Measurements from ENCODE around the gene RDH14.

The RDH14 gene

DNA sequence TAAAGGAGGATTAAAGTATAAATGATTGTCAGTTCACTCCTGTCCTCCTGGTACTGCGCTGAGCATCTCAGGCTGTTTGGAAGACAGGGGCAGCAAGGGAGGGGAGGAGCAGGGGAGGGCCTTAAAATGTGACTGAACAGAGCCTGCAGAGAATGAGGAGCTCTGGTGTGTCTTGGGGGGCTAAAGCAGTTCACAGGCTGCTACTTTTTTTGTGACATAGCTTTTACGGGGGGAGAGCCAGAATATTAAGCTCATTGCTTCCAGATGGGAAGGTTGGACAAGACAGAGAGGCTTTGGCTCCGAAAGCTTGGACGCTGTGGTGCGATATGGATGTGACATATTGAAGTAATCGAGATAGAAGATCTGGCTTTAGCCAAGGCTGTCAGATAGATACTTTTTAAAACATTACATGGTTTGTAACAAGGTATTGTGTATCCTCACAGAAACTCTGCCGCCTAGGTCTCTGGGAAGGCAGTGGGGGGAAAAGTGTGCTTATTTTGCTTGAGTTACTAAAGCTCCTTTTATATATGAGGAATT lies 40.5 kb downstream of the RDH14 start:
- DNase-seq = no peak

GRCh38 chr2:18518116-18519111 lies 42.0 kb downstream of the RDH14 start:
- no peak for DNase-seq

DNA sequence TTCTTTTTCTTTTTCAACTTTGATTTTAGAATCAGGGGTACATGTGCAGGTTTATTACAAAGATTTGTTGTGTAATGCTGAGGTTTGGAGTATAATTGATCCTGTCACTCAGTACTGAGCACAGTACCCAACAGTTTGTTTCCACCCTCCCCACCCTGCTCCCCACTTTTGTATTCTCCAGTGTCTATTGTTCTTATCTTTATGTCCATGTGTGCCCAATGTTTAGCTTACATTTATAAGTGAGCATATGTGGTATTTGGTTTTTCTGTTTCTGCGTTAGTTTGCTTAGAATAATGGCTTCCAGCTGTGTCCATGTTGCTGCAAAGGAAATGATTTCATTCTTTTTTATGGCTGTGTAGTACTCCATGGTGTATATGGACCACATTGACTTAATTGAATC lies 43.1 kb downstream of the RDH14 start:
- no peak for DNase-seq

DNA sequence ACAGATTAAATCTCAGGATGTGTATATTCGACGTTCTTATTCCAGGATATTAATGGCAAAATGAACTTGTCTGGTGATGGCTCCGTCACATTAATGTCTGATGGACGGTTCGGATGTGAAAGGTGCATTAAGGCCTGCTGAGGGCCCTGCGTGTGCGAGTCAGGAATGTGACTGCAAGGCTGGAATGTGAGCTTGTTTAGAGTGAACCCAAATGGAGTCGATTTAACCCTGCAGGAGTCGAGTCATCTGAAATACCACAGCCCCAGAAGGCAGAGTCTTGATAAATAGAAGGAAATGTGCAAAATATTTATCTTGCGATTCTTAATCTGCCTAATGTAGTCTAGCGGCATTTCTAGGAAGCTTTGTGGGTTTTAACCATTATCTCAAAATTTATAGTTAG lies 44.3 kb downstream of the RDH14 start:
- DNase-seq = no peak

DNA sequence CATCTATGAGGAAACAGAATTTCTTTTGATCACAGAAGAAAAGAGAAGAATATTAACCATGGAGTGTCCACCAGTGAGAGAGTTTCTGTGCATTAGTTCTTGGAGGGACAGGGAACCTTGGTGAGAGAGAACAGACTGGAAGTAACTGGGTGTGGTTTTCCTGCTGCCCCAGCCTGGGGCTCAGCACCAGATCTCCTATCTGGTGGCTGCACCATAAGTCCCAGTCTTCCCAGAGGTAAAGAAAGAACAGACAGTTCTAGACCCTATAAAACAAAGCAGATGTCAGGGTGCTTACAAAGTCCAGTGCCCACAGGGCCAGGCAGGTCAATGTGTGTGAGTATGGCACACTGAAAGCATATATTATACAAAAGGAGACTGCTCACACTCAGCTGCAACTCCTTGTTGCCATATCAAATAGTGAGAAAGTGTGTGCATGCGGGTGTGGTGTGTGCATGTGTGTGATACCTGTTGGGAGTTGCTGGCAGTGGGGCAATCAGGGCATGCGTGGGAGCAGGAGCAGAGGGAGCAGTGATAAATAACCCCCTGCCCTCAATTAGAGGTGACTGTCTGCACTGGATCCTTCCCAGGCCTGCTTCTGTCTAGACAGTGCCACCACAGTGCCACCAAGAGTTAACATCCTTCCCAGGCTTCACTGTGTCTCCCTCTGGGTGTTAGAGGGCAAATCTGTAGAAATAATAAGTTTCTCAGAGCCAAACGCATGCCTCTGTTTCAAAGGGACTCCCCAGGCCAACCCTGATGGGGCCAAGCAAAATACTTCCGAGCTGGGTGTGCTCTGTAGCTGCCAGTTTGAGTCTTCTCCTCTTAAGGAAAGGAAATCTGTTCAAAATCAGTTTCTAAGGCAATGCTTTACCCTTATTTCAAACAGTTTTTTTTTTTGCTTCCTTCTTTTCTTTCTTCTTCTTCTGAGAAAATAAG lies 45.7 kb downstream of the RDH14 start:
- DNase-seq = no peak

DNA sequence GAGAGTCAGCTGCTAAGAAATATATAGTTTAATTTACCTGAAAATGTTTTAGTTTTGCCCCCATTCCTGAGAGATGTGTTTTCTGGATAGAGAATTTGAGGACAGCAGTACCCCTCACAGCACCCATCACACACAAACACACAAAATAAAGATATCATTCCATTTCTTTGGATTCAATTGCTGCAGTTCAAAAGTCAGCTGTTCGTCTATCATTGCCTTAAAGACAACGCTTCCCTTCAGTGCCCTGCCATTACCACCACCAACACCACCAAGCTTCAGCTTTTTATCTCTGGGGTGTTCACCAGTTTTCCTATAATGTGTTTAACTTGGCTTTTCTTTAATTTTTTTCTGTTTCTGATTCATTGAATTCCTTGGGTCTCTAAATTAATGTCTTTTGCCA lies 49.7 kb downstream of the RDH14 start:
- no peak for DNase-seq

DNA sequence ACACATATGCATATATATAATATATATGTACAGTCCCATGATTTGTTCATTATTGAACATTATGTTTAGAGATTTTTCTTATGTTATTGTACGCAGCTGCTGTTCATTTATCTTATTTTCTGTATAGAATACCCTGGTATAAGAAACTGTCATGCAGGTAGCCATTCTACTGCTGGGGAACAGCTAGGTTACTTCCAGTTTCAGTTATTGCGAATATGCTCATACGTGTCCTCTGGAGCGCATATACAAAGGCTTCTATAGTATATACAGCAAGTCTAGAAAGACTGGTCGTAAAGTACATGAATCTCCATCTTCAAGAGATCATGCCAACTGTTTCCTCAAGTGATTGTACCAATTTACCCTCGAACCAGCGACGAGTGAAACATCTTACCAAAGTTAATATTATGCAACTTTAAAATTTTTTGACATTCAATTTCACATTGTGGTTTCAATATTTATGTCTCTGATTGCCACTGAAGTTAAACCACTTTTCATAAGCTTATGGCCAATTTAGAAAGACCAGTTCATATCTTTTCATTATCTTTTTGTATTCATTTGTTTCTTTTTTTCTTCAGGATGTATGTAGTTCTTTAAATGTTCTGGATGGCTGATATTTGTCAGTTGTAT lies 53.5 kb downstream of the RDH14 start:
- DNase-seq = no peak

DNA sequence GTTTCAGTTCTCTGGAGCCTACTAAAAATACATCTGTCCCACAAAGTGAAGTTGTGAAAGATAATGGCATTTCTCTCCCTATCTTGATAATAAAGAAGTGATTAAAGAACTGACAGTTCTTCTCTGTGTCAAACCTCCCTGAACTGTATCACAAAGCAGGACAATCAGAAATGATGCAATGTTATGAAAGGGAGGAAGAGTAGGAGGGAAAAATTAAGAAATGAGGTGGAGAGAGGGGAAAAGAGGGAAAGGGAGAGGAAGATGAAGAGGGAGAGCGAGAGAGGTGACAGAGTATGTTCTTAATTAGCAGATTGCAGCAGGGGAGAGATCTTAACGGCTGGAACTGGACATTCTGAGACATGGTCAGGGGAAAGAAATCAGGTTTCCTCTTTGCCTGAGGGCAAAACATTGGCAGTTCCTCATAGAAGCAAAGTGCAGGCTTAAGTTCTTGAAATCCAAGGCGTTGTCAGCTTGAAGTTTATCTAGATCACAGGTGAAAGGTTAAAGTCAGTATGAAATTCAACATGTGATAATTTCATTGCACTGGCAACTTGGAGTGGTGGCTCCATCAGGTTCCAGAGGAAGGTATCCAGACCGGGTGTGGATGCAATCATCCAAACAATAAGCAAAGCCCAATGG lies 54.6 kb downstream of the RDH14 start:
- no peak for DNase-seq

All from activated effector memory CD4-positive, alpha-beta T cell treated with anti-CD3 and anti-CD28 coated beads, Interleukin-2, amount 50 U/mL, for 16 hours (primary cell).